NCI-H510A (cell line): Measurements from ENCODE around the gene MOSPD3.

Experiments used
- DNase-seq: peaks from one replicate; lab custom pipeline; 2025; lab: John Stamatoyannopoulos, UW

MOSPD3 gene

DNA sequence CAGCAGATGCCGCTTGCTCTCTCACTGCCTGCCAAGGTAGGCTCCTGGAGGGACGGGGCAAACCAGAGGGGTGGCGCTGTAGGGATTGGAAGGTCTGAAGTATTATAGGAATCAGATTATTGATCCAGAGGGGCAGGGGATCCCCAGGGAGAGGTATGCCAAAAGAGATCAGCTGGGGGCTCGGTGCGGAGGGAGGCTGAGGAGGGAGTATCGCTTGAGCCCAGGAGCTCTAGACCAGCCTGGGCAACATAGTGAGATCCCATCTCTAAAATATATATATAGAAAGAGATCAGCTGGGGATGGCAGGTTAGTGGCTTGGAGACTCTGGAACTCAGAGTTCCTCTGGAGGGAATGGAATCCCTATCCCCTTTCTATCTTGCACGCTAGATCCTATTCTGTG lies 17.2 kb upstream of the MOSPD3 start:
- no peak for DNase-seq

DNA sequence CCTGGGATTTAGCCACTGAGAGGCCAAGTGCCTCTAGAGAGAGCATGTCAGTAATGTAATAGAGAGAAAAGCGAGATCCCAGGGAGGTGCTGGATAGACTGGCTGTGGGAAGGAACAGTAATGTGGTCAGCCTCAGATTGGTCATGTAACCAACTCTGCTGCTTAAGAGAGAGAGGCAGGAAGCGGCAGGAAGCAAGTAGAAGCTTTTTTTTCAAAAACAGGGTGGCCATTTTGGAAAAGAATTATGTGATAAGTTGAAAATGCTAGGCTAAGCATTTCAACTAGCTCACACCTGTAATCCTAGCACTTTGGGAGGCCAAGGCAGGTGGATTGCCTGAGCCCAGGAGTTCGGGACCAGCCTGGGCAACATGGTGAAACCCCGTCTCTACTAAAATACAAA lies 13.9 kb upstream of the MOSPD3 start:
- no peak for DNase-seq

GRCh38 chr7:100599911-100600729 lies 12.2 kb upstream of the MOSPD3 start:
- no peak for DNase-seq

DNA sequence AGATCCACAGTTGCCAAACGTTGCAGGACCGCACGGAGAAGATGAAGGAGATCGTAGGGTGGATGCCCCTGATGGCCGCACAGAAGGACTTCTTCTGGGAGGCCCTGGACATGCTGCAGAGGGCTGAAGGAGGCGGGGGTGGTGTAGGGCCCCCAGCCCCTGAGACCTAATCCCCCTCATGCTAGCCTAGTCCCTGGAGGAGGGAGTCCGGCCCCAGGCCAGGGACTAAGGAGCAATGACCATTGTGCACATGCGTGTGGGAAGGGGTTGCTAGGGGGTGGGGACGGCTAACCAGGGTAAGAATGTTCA lies 11.7 kb upstream of the MOSPD3 start:
- no peak for DNase-seq

- DNase-seq = no peak
Measured at GRCh38 chr7:100602889-100603725, 9.2 kb upstream of the MOSPD3 start.

DNA sequence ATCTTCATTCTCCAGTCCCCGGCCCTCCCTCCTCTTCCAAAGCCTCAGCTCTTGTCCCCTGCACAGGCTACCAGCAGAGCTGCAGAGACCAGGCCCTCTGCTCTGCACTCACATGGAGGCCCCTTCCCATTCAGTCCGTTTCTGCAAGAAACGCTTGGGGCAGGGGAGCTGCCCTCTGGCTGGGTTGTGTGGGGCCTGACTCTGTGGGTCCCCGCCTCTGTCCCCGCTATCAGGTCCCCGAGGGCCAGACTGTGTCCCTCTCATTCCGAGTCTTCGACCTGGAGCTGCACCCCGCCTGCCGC lies 8.7 kb upstream of the MOSPD3 start:
- no peak for DNase-seq

DNA sequence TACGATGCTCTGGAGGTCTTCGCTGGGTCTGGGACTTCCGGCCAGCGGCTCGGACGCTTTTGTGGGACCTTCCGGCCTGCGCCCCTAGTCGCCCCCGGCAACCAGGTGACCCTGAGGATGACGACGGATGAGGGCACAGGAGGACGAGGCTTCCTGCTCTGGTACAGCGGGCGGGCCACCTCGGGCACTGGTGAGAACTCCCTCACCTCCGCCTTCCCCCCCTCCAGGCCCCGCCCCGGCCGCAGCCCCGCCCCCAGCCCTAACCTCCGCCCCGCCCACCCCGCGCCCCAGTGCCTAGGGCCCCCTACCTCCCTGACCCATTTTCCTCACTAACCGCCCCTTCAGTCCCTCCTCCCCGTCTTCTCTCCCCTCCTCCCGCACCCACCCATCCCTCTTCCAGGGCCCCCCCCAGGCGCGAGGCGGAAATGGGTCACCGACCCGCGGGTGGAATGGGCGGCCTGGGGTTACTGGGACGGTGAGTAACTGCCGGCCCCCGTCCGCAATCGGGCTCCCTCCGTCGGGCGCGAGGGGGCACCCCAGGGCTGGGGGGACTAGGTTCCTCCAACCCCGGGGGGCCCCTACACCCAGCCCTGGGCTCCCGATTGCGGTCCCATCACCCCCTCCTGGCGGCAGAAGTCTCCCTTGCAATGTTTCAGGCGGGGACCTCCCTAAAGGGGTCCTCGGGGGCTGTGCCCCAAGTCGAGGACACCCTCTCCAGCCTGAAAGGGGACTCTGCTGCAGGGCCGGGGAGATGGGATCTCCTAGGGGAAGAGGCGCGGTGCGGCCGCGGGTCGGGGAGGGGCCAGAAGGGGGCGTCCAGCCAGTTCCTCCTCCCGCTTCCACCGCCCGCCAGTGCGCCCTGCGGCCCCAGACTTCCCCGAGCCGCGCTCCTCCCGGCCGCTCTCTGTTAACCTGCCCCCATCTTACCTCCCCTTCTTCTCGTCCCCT lies 8.0 kb upstream of the MOSPD3 start:
- DNase-seq = peak; percentile 44

- no peak for DNase-seq
Measured at GRCh38 chr7:100604976-100605911, 7.1 kb upstream of the MOSPD3 start.

DNA sequence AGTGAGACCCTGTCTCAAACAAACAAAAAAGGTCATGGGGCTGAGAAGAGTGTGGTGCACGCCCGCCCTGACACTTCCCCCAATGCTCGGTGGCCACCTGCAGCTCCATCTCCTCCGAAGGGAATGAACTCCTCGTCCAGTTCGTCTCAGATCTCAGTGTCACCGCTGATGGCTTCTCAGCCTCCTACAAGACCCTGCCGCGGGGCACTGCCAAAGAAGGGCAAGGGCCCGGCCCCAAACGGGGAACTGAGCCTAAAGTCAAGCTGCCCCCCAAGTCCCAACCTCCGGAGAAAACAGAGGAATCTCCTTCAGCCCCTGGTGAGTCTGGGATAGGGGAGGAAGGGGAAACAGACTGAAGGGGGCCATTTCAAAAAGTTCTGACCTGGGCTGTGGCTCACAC lies 6.0 kb upstream of the MOSPD3 start:
- DNase-seq = no peak

- DNase-seq = no peak
Measured at GRCh38 chr7:100607111-100607510, 5.2 kb upstream of the MOSPD3 start.

GRCh38 chr7:100609958-100610357 lies 2.4 kb upstream of the MOSPD3 start:
- no peak for DNase-seq

- no peak for DNase-seq
Measured at GRCh38 chr7:100612730-100613390, 520 bp downstream of the MOSPD3 start.

DNA sequence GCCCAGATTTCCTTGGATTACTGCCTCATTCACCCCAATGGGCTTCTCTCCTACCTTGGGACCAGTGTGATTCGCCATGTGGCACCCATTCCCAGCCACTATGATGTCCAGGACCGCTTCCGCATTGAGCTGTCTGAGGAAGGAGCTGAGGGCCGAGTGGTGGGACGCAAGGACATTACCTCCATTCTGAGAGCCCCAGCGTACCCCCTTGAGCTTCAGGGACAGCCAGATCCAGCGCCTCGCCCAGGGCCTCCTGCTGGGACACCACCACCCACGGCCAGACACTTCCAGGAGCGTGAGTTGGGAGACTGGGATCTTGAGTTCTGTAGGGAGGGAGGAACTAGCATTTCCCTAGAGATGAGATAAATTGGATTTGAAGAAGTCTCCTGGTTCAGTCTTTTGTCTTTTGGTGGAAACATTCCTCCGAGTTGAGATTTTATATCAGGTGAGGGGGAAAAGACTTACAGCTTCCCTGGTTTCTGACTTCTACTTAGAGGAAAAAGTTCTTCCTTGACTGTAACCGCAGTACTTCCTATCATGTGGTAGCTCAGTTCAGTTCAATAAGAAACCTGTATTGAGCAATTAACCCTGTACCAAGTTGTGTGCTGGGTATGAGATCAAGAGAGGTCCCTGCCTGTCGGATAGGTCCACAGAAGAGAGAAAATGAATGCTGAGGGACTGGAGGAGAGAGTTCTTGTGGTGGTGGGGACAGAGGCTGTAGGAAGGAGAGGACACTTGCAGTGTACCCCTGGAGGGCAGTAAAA lies 1.3 kb downstream of the MOSPD3 start:
- no peak for DNase-seq

DNA sequence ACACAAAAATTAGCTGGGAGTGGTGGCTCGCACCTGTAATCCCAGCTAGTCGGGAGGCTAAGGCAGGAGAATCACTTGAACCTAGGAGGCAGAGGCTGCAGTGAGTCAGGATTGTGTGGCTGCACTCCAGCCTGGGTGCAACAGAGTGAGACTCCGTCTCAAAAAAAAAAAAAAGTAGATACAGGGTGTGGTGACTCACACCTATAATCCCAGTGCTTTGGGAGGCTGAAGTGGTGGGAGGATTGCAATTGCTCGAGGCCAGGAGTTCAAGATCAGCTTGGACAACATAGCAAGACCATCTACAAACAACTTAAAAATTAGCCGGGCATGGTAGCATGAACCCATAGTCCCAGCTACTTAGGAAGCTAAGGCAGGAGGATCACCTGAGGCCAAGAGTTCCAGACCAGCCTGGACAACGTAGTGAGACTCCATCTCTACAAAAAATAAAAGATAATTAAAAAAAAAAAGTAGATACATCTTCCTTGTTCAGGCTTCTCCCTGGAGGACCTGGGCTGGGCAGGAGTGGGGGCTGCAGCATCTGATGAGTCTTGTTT lies 2.0 kb downstream of the MOSPD3 start:
- no peak for DNase-seq

DNA sequence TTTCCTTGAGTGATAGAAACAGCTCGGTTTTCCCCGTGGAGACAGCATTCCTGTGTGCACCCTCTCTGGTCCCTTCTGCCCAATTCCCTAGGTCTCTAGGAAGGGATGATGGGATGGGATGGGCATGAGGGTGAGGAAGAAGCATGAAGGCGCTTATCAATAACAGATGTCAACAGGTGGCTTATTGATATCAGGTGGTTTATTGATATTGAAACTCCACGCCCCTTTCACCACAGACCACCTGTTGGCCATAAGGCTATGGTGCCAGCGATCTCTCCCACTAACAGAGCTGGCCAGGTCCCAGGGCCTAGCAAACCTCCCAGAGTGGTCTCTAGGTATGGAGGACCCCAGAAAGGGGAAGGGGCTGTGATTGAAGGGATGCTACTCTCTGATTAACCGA lies 7.9 kb downstream of the MOSPD3 start:
- DNase-seq = no peak

GRCh38 chr7:100620804-100621203 lies 8.5 kb downstream of the MOSPD3 start:
- DNase-seq = no peak

DNA sequence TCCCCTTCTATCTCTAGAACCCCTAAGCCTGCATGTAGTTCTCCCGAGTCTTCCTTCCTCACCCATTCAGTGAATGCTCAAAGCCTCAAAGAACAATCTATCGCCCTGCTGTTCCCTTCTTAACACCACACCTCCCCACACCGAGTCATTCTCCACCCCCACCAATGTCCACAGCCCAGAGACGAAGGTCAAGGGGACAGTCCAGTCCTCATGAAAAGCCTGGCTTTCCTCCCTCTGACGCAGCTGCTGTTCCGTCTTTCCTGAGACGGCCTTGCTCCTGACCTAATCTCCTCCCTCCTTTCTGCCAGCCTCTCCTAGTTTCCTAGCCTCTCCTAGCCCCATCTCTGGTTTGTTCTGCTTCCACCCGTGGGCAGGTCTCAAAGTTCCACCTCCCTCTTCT lies 9.2 kb downstream of the MOSPD3 start:
- DNase-seq = no peak

- DNase-seq = no peak
Measured at GRCh38 chr7:100623951-100624824, 11.8 kb downstream of the MOSPD3 start.

DNA sequence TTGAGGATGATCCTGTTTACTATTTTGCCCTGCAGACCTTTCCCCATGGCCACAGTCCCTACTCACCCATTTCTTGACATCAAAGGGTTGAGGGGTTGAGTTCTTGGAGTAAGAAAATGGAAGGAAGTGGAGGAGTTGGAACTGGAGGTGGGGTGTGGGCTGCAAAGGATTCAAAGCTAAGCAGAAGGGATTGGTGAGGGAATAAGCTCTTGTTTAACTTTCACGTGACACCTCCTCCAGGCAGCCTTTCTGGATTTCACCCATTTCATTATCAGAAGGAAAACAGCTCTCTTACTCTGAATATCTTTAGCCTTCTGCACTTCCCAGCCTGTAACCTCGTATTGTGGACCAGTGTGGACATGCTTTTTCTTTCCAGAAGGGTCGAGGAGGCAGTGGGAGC lies 13.7 kb downstream of the MOSPD3 start:
- DNase-seq = no peak
